Endothelial cell of umbilical vein (primary cell): ENCODE results near the gene ZFR. TPM values are rescaled to one million over a fixed set of nuclear protein-coding genes. Genes with fewer than 3 reads are reported as not detected.

Source experiments
- BruUV-seq: library from RNA; stranded (reverse); fragments of 400-500 nt; replicated peaks from 2 replicates; lab custom pipeline; 2021; lab: Mats Ljungman, UMichigan
- CTCF ChIA-PET: fragments of 300-600, 350-600 bp; sonication (Branson Sonifier 250); formaldehyde crosslinking; loops from one replicate; lab custom pipeline; 2021; ENCODE audit warnings: antibody characterized with exemption, inconsistent platforms; lab: Charles Lee
- POLR2A ChIA-PET: fragments of 300-600, 350-600 bp; sonication (Branson Sonifier 250); formaldehyde crosslinking; loops from one replicate; lab custom pipeline; 2021; ENCODE audit warnings: antibody characterized with exemption, inconsistent platforms; lab: Charles Lee
- DNase-seq: peaks from one replicate; pipeline ENCODE4 v3.0.0-alpha.2; 2011; ENCODE audit warnings: low read depth, low spot score
- FAIRE-seq: peaks from 2 replicates; lab custom pipeline; 2011; peaks lifted over from hg19 to GRCh38; lab: Jason Lieb, UNC
- H2AFZ ChIP-seq: 2 replicates; pipeline ENCODE4 v1.6.0; 2012; ENCODE audit warnings: low read depth, low read length, control low read depth, inconsistent platforms
- H3K27ac ChIP-seq: 2 replicates; pipeline ENCODE4 v1.5.1; 2011; ENCODE audit warnings: low read depth, mild to moderate bottlenecking, control low read depth, low read length, moderate library complexity; ENCODE audit not compliant: insufficient read depth
- H3K27me3 ChIP-seq, 2 experiments: 2 replicates each; pipeline versions ENCODE4 v1.6.0 to v1.6.1; 2011; ENCODE audit warnings: low read length in 2 of 2, mixed read lengths in 1 of 2; ENCODE audit not compliant: control insufficient read depth in 2 of 2, insufficient read depth in 2 of 2
- H3K36me3 ChIP-seq, 2 experiments: 2 replicates in 1 of 2; 3 replicates in 1 of 2; pipeline ENCODE4 v1.5.1; 2011; ENCODE audit warnings: low read length in 2 of 2, mild to moderate bottlenecking in 1 of 2, moderate library complexity in 1 of 2; ENCODE audit not compliant: control insufficient read depth in 2 of 2, insufficient read depth in 2 of 2; ENCODE audit errors: extremely low read depth in 1 of 2
- H3K4me1 ChIP-seq: 3 replicates; pipeline ENCODE4 v1.5.1; 2011; ENCODE audit warnings: mild to moderate bottlenecking, low read length; ENCODE audit not compliant: control insufficient read depth, insufficient read depth; ENCODE audit errors: extremely low read depth
- H3K4me2 ChIP-seq: 2 replicates; pipeline ENCODE4 v1.6.1; 2011; ENCODE audit warnings: low read length, control low read depth, mixed read lengths; ENCODE audit not compliant: insufficient read depth
- H3K4me3 ChIP-seq, 3 experiments: fragments of 200-600 bp in 1 of 3; sonication (generic), shearing (Covaris generic) in 1 of 3; replicated peaks in 1 of 3; 2 replicates each; pipeline ENCODE4 v1.5.1; 2011 to 2016; ENCODE audit warnings: control low read depth in 3 of 3, low read length in 3 of 3, mild to moderate bottlenecking in 2 of 3, inconsistent platforms in 1 of 3, low read depth in 1 of 3, moderate library complexity in 1 of 3; ENCODE audit not compliant: insufficient read depth in 1 of 3
- H3K79me2 ChIP-seq: 2 replicates; pipeline ENCODE4 v1.6.0; 2012; ENCODE audit warnings: low read length, inconsistent platforms; ENCODE audit not compliant: control insufficient read depth, insufficient read depth
- H3K9ac ChIP-seq: replicated peaks from 2 replicates; pipeline ENCODE3; 2011; ENCODE audit warnings: low read length, control low read depth; ENCODE audit not compliant: insufficient read depth; ENCODE audit errors: extremely low read depth
- H3K9me1 ChIP-seq: replicated peaks from 3 replicates; pipeline ENCODE4 v1.6.0; 2011; ENCODE audit warnings: mild to moderate bottlenecking, low read length; ENCODE audit not compliant: control insufficient read depth, insufficient read depth; ENCODE audit errors: extremely low read depth
- H3K9me3 ChIP-seq: replicated peaks from 2 replicates; pipeline ENCODE4 v1.5.1; 2012; ENCODE audit warnings: low read length, inconsistent platforms; ENCODE audit not compliant: control insufficient read depth, insufficient read depth
- H4K20me1 ChIP-seq: replicated peaks from 2 replicates; pipeline ENCODE3; 2011; ENCODE audit warnings: mild to moderate bottlenecking, low read length; ENCODE audit not compliant: control insufficient read depth, insufficient read depth; ENCODE audit errors: extremely low read depth
- CTCF ChIP-seq, 2 donors: IDR thresholded peaks; 1 replicate in 1 of 2; 2 replicates in 1 of 2; pipeline ENCODE4 v1.5.1; 2011; ENCODE audit warnings: low read length in 2 of 2, mild to moderate bottlenecking in 2 of 2, moderate library complexity in 2 of 2, control low read depth in 1 of 2, inconsistent platforms in 1 of 2, low read depth in 1 of 2; ENCODE audit not compliant: insufficient read depth in 1 of 2; ENCODE audit errors: extremely low read depth in 1 of 2
- EZH2 ChIP-seq: IDR thresholded peaks from 2 replicates; pipeline ENCODE4 v1.6.1; 2012; ENCODE audit warnings: borderline replicate concordance, low read depth, mild to moderate bottlenecking, moderate library complexity, low read length, inconsistent platforms; ENCODE audit not compliant: severe bottlenecking
- FOS ChIP-seq: IDR thresholded peaks from 2 replicates; pipeline ENCODE4 v1.6.1; 2011; ENCODE audit warnings: mild to moderate bottlenecking, low read length, moderate library complexity, borderline replicate concordance; ENCODE audit not compliant: insufficient read depth
- GATA2 ChIP-seq: IDR thresholded peaks from 2 replicates; pipeline ENCODE4 v1.7.0; 2011; ENCODE audit warnings: low read depth, mild to moderate bottlenecking, moderate library complexity, mixed read lengths, low read length; ENCODE audit not compliant: insufficient read length, insufficient read depth
- JUN ChIP-seq: IDR thresholded peaks from 2 replicates; pipeline ENCODE4 v1.6.1; 2011; ENCODE audit warnings: borderline replicate concordance, low read depth; ENCODE audit not compliant: insufficient read length, insufficient read depth
- MYC ChIP-seq: IDR thresholded peaks from one replicate; pipeline ENCODE4 v1.6.1; 2011; ENCODE audit warnings: mild to moderate bottlenecking, low read depth, low read length
- POLR2A ChIP-seq: IDR thresholded peaks from 2 replicates; pipeline ENCODE4 v1.6.1; 2012; ENCODE audit warnings: low read depth, mild to moderate bottlenecking, control low read depth, low read length
- dilution Hi-C: fragments of 300-500 bp; cut with MboI; formaldehyde crosslinking; loops from one replicate; pipeline ENCODE4 v1.15.0; 2019; ENCODE audit warnings: low sequenced_read_pairs; ENCODE audit not compliant: extremely low pct_ligation_motif_present
- intact Hi-C: fragments of 100-400 bp; cut with micrococcal nuclease; formaldehyde crosslinking; loops from one replicate; pipeline ENCODE4 v1.10.0; 2022
- polyA plus RNA-seq, 4 experiments: library from polyadenylated mRNA; depleted of rRNA in 3 of 4; stranded (reverse) in 3 of 4; unstranded in 1 of 4; fragments of >200 nt; gene quantifications; 2 replicates each; pipeline versions ENCODE4 v1.2.1 to v1.2.3, GENCODE V29; 2011 to 2012; ENCODE audit warnings: missing spikeins in 1 of 4
- total RNA-seq: library from RNA; stranded (reverse); gene quantifications from 2 replicates; pipeline ENCODE4 v1.2.3, GENCODE V29; 2021
- TF ChIP-seq, protein P1 (sequence below): IDR thresholded peaks from 2 replicates; pipeline ENCODE4 v1.6.1; 2011; ENCODE audit not compliant: insufficient read depth, insufficient read length

ZFR gene
- total and polyA plus RNA-seq, 2 donors (not counting 3 experiments of a cell fraction or from before 2014, with no cell fraction given), result 60.1 to 79.4 TPM

DNA sequence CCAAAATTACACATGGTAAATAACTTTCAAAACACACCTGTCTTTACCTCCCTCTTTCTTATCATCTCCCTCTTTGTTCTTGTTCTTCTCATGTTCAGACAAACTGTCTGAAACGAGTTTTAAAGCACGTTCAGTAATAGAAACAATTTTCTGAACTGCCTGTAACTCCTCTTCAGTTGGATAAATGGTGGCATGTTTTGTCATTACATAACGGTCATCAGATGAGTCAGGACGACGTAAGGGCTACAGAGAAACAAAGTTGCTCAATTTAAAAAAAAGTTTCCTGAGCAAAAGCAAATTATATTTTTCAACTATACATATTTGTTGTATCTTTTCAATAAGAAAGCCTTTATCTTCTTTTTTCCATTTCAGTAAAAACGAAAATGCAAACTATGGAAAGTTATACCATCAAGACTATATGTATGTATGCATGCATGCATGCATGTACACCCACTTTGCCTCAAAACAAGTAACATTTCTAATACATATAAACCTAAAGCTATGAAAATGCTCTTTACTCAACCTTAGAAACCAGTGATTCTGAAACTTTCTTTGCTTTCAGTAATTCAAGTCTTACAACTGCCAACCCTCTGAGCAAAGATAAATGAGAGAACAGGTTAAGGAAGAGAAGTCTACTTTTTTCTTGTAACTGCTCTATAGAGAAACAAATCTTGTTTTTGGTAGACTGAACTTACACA lies 56.0 kb downstream of the ZFR start:
- CTCF ChIA-PET, result interaction anchor here (1.2 to 1.3 kb wide), 3 partner anchors 10 to 156 kb away, joined by 4 read pairs; no protein-coding TSS in a partner anchor
- dilution Hi-C loops, result no loop called here
- Histone ChIP-seq H4K20me1 (no peaks in the 10 kb centered on the region), H3K27ac (no peak overlapping the region), H3K36me3 (peaks cover 12 to 34% of the 10 kb centered on the region in 2 experiments), H3K27me3 (no peaks in the 10 kb centered on the region), H3K4me1 (no peaks in the 10 kb centered on the region), H3K79me2 (no peaks in the 10 kb centered on the region), H3K9me1 (no peaks in the 10 kb centered on the region), H3K4me2 (no peak overlapping the region), H3K9me3 (no peaks in the 10 kb centered on the region), H2AFZ (no peak overlapping the region), H3K9ac (no peak overlapping the region), H3K4me3 (no peak overlapping the region)
- POLR2A ChIA-PET, result no interaction called here
- FAIRE-seq, result no peak
- BruUV-seq, result no TSS peak
- intact Hi-C loops, result no loop called here
- DNase-seq, result no peak
- TF ChIP-seq GATA2 (no peak), CTCF (IDR thresholded peaks at IDR 0.05; ENCODE audit: extremely low read depth in 1 of 2, insufficient read depth in 1 of 2, low read depth in 1 of 2, low read length in 2 of 2) (no peak), MYC (no peak), POLR2A (no peak), FOS (no peak), EZH2 (no peak), JUN (no peak)
- TF ChIP-seq, protein P1, sequence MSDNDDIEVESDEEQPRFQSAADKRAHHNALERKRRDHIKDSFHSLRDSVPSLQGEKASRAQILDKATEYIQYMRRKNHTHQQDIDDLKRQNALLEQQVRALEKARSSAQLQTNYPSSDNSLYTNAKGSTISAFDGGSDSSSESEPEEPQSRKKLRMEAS, result no peak
